Superior temporal gyrus (tissue), 1 donor: ENCODE measurements around the gene UNC119.

Experiments used
- DNase-seq: peaks from one replicate; pipeline ENCODE4 v3.0.0-alpha.2; 2016; ENCODE audit errors: extremely low spot score

Gene UNC119

GRCh38 chr17:28573040-28573380, 20.6 kb upstream of the UNC119 start:
- no peak for DNase-seq

DNA sequence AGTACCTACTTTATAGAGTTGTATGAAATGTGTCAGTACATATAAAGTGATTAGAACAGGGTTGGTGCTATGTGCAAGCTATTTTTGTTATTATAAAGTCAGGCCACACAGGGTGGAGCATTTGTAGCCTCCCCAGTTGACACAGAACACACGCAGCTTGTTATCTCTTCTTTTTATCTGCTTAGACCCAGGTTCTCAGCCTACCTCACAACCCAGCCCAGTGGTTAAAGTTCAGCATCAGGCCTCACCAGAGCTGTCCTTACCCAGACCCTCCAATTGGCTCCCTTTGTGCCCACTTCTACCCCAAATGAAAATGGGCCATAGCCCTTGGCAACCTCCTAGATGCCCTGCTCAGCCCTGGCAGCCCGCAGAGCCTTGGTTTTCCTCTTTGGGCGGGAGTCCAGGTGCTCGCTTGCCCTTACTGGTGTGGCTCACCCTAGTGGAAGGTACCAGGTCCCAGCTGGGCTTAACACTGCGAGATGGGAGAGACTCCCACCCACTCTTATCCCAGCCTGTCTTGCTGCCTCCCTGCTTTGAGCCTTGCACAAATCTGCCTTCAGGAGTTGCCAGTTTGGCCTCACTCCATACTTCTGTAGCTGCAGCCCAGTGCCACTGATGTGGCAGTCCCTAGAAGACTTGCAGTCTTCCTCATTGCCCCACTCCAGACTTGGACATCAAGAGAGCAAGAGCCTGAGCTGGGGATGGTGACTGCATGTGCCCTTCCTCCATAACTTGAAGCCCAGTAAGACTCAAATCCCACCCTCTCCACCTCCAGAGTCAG, 20.0 kb upstream of the UNC119 start:
- DNase-seq, result no peak

- peak; percentile 93 for DNase-seq
Measured at GRCh38 chr17:28571361-28572122, 19.1 kb upstream of the UNC119 start, which contains the start of gene PIGS. TSS of gene PIGS (minus strand) at chr17:28571524. CDS start at chr17:28571496, 28 bp downstream.

GRCh38 chr17:28570716-28571360, 18.4 kb upstream of the UNC119 start:
- DNase-seq, result no peak

GRCh38 chr17:28569446-28569845, 17.0 kb upstream of the UNC119 start:
- DNase-seq, result no peak

DNA sequence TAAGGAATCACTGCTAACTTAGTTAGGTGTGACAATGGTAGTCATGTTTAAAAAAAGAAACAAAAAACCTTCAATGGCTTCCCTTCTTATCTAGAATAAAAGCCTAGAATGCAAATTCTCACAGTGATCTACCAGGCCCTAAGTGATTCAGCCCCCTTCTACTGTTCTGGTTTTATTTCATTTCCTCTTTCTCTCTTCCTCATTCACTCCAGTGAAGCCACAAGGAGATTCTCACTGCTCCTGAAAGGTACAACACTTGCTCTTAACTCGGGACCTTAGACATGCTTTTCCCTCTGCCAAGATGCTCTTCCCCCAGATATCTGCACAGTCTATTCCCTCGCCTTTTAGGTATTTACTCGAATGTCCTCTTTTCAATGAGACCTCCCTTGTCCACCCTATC, 15.2 kb upstream of the UNC119 start:
- DNase-seq, result no peak

GRCh38 chr17:28563475-28563874, 11.1 kb upstream of the UNC119 start:
- no peak for DNase-seq

DNA sequence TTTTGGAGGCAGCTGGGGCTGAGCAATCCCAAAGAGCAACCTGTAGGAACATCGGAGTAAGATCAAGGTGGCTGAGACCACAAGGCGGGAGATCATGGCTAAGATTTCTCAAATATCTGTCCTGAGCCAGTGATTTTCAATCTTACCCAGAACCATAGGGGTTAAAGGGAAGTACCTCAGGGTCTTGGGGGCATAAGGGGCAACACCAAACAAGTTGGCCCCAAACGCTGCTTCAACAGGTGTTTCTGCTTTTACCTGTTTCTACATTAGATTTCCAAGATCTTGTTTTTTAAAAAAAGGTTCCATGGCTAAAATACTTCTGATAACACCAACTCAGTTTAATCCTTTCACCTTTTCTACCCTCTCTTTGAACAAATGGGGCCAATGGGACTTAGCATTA, 2.6 kb upstream of the UNC119 start:
- DNase-seq, result no peak

DNA sequence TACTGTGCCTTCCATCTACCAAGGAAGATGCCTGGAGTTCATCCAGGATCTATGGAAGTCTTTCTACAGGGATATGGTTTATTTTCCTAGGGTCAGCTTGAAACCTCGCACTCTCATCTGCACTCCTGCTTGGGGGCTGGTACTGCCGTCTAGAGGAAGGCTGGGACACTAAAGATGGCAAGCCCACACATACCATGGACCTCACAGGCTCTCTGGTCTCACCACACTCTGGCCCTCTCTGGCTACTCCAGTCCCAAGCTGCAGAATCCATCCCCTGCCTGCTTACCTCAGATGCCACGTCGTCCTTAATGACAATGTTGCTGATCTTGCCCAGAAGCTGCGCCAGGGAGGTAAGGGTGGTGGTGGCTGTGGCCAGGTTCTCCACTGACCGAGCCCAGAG, 2.1 kb upstream of the UNC119 start:
- DNase-seq, result no peak

- no peak for DNase-seq
Measured at GRCh38 chr17:28553000-28553505, 629 bp upstream of the UNC119 start.

DNA sequence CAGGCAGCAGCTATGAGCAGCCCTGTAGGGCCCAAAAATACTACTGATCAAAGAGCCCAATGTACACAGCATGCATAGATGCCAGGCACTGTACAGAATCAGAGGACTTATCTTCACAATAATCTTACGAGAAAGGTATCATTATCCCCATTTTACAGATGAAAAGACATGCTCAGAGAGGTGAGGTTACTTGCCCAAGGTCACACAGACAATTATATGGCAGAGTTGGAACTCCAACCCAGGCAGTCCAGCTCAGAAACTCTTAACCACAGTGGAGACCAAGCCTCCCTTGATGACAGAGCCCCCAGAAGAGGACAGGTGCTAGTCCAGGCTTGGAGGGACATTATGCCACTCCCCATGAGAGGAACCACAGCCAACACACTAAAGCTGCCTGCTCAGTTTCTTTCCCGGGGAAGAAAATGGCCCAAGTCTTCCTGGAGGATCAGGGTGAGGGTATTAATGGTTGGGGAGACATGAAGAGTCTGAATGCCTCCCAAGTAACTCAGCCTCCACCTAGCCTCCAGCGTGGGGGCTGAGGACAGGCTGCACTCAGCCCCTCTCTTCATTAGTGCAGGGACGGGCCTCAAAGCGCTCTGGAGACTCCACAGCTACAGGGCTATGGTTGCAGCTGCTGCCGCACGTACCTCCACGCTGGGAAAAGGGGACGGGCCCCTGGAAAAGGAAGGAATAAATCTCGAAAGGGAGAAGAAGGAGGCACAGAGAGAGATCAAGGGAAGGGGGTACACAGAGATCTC, 826 bp downstream of the UNC119 start:
- no peak for DNase-seq

GRCh38 chr17:28550858-28551257, 1.6 kb downstream of the UNC119 start:
- no peak for DNase-seq

DNA sequence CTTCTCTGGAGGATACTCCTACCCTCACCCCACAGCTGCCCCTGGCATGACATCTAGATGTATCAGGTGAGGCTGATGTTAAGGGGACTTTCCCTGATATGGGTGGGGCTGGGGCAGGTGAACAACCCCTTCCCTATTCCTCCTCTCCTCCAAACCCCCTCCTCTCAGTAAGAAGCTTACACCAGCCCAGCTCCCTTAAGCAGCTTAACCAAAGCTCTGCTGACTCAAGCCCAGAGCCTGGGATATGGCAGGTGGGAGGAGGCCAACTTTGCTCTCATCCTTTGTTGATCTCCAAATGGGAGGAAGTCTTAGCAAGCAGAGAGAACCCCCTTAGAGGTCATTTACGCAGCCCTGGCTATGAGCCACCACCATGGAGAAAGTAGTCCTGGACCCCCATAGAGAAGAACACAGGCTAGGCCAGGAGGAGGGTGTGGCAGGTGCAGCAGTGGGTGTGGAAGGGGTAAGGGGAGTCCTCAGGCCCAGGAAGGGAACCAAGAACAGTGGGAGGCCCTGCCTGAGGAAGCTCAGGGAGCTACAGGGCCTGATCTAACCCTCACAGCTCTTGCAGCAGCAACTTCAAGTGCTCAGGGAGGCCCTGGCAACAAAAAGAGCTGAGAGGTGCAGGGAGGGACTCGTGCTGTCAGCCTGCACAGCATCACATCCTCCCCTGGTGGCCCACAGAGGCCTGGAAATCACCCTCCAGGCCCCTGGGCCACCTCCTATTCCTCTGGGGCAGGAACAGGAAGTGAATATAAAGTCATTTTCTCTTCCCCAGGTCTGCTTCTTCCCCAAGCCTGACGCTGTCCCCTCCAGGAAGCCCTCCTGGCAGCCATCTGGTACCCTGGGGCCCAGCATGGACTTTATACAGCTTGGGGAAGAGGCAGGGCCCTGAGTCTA, 2.9 kb downstream of the UNC119 start:
- DNase-seq, result no peak

DNA sequence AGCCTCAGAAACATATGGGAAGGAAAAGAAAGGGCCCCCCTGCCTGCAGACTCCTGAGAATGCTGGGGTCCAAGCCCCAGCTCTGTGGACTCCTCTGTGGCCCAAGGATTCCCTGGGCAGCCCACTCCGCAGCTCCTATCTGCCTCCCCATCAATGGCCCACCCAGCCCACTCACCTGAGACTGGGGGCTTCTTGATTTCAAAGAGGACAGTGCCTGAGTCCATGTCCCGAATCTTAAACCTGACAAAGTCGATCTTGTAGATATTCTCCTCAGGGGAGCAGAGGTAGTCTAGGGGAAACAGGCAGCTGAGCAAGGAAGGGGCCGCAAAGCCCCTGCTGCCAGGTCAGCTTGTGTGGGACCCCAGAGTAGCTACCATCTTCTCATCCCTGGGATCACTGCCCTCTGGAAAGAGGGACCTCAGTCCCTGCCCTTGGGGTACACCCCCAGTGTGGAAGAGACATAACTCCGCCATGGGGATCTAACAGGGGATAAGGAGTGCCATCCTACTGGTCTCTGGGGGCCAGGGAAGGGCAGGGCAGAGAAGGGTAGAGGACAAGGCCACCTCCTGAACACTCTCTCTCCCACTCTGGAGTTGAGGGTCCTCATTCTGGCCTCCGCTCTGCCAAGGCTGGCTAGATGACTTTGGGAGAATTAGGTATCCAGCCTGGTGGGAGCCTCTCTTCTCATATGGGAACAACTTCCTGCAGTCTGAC, 3.9 kb downstream of the UNC119 start:
- no peak for DNase-seq

DNA sequence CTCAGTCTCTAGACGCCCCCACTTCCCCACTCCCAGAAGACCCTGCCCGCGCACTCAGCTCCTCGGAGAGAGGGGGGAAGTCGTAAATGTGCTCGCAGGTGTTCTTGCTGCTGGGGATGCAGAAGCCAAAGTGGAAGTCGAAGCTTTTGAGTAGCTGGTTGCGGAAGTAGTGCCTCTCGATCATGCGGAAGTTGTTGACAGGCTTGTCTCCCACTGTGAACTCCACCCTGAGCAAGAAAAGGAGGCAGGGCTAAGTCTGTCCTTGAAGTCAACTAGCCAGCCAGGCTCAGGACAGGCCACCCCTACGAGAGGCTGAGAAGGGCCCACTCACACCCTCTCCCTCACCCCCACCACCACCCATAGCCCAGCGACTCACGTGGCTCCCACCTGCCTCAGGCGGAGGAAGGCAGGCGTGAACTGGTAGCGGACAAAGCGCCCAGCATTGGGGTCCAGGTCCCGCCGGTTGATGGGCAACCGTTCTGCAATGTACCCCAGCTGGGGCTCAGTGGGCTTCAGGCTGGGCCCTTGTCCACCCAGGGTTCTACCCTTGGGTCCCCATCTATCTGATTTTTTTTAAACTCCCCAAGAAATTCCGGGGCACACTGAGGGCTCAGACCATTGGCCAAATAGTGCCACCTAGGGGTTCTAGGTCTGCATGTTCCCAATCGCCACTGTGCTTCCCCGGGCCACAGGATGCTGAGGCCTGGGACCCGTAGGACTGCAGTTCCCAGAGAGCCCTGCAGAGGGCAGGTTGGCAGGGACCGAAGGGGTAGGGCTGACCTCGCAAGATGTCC, 4.6 kb downstream of the UNC119 start:
- peak; percentile 75 for DNase-seq

- no peak for DNase-seq
Measured at GRCh38 chr17:28547096-28547622, 5.3 kb downstream of the UNC119 start.

DNA sequence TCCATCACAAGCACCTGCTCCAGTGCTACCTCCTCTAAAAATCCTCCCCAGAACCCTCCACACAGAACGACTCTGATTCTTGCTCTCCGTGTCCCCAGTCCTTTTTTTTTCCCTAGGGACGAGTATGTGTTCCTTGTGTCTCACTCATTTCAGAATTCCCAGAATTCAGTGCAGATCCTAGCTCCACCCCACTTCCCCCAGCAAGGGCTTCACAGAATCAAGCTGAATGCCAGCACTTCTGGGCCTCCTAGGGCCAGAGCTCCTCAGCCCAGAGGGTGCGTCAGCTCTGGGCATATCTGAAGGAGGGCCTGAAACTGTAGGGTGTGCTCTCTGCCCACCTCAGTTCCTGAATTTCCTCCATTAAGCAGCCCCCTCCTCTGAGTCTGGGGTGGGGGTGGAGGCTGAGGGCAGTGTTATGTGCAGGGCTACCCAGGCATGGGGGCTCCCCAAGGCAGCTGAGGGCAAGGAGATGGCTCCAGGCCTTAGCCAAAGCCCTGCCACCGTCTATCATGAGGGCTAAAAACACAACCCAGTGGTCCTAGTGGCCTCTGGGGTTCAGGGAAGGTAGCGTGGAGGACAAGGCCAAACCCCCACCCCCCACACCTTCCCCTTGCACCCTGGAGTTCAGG, 6.5 kb downstream of the UNC119 start:
- DNase-seq, result no peak

DNA sequence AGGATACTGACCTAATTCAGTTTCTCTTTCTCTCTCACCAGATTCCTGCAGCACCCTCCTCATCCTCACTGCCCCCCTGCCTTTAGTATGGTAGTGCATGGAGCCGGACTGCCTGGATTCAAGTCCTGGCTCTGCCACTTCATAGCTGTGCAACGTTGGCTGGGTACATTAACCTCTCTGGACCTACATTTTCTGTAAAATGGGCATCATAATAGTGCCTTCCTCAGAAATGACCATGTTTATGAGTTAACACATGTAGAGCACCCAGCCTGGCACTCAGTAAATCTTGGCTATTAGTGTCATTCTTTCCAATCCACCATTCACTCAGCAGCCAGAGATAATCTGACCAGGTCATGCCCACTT, 7.3 kb downstream of the UNC119 start:
- DNase-seq, result no peak
